B cell (primary cell): ENCODE data around the gene CYP4A22. TPM values are rescaled to one million over a fixed set of nuclear protein-coding genes. Genes with fewer than 3 reads are reported as not detected.

Source experiments
- ATAC-seq: fragments of 200-7000 bp; cut with Tn5 transposase; one replicate; pipeline ENCODE4 v1.10.0; 2021; ENCODE audit warnings: low read depth, mild to moderate bottlenecking, moderate number of reproducible peaks, moderate library complexity
- CTCF ChIA-PET: fragments of 350-600 bp; sonication (Branson Sonifier 250); formaldehyde crosslinking; loops from one replicate; lab custom pipeline; 2021; ENCODE audit warnings: antibody characterized with exemption, inconsistent platforms; lab: Charles Lee
- POLR2A ChIA-PET: fragments of 350-600 bp; sonication (Branson Sonifier 250); formaldehyde crosslinking; loops from one replicate; lab custom pipeline; 2021; ENCODE audit warnings: antibody characterized with exemption; lab: Charles Lee
- DNase-seq: peaks from one replicate; pipeline ENCODE4 v3.0.0; 2013
- H2AFZ ChIP-seq: 2 replicates; pipeline ENCODE4 v1.6.1; 2012; ENCODE audit warnings: mild to moderate bottlenecking, low read depth, low read length; ENCODE audit not compliant: insufficient read depth, poor library complexity, severe bottlenecking
- H3K27ac ChIP-seq, 2 donors: 1 replicate in 1 of 2; 2 replicates in 1 of 2; pipeline ENCODE4 v1.5.1; 2012 to 2013; ENCODE audit warnings: low read length in 2 of 2, mild to moderate bottlenecking in 2 of 2, moderate library complexity in 1 of 2
- H3K27me3 ChIP-seq, 4 experiments: fragments of 200-600 bp in 1 of 4; sonication (generic) in 1 of 4; replicated peaks in 1 of 4; 1 replicate in 2 of 4; 2 replicates in 2 of 4; pipeline versions ENCODE4 v1.6.1 to v1.7.0; 2013 to 2016; ENCODE audit warnings: low read length in 3 of 4, mild to moderate bottlenecking in 2 of 4, mixed read lengths in 1 of 4, moderate library complexity in 1 of 4; ENCODE audit not compliant: insufficient read depth in 4 of 4, control insufficient read depth in 3 of 4; ENCODE audit errors: control extremely low read depth in 1 of 4
- H3K36me3 ChIP-seq, 2 experiments: replicated peaks in 1 of 2; 1 replicate in 1 of 2; 2 replicates in 1 of 2; pipeline versions ENCODE4 v1.6.1 to v1.7.1; 2013; ENCODE audit warnings: low read length in 1 of 2; ENCODE audit not compliant: insufficient read depth in 2 of 2, control insufficient read depth in 1 of 2; ENCODE audit errors: control extremely low read depth in 1 of 2, extremely low read depth in 1 of 2
- H3K4me1 ChIP-seq, 2 donors: fragments of 200-600 bp in 1 of 2; sonication (generic) in 1 of 2; 1 replicate in 1 of 2; 2 replicates in 1 of 2; pipeline versions ENCODE4 v1.5.1 to v1.6.1; 2013 to 2017; ENCODE audit warnings: low read length in 2 of 2; ENCODE audit not compliant: control insufficient read depth in 2 of 2, insufficient read depth in 2 of 2
- H3K4me2 ChIP-seq: replicated peaks from 2 replicates; pipeline ENCODE3; 2012; ENCODE audit warnings: mild to moderate bottlenecking, low read depth, low read length; ENCODE audit not compliant: poor library complexity, severe bottlenecking
- H3K4me3 ChIP-seq, 5 experiments: fragments of 200-600 bp in 1 of 5; sonication (generic) in 1 of 5; 1 replicate in 3 of 5; 2 replicates in 2 of 5; pipeline versions ENCODE4 v1.5.1 to v1.7.0; 2011 to 2016; ENCODE audit warnings: low read length in 4 of 5, mild to moderate bottlenecking in 4 of 5, low read depth in 2 of 5, control low read depth in 1 of 5, moderate library complexity in 1 of 5; ENCODE audit not compliant: insufficient read depth in 1 of 5; ENCODE audit errors: control extremely low read depth in 1 of 5, extremely low read depth in 1 of 5
- H3K79me2 ChIP-seq: fragments of 200-600 bp; sonication (generic); one replicate; pipeline ENCODE4 v1.6.0; 2016; ENCODE audit warnings: low read length; ENCODE audit not compliant: control insufficient read depth, insufficient read depth
- H3K9ac ChIP-seq: fragments of 200-600 bp; sonication (generic); 2 replicates; pipeline ENCODE4 v1.6.1; 2017; ENCODE audit warnings: mild to moderate bottlenecking, low read length, moderate library complexity
- H3K9me3 ChIP-seq, 3 donors: one replicate each; pipeline versions ENCODE4 v1.6.1 to v1.7.1; 2013; ENCODE audit warnings: low read length in 2 of 3; ENCODE audit not compliant: control insufficient read depth in 2 of 3, insufficient read depth in 1 of 3; ENCODE audit errors: control extremely low read depth in 1 of 3
- H4K20me1 ChIP-seq: 2 replicates; pipeline ENCODE4 v1.6.0; 2012; ENCODE audit warnings: mild to moderate bottlenecking, low read length; ENCODE audit not compliant: insufficient read depth, control insufficient read depth, poor library complexity, severe bottlenecking
- H3K27ac Mint-ChIP-seq: one replicate; pipeline ENCODE4 v1.8.0; 2021; ENCODE audit warnings: mixed read lengths
- H3K27me3 Mint-ChIP-seq: one replicate; pipeline ENCODE4 v1.8.0; 2021; ENCODE audit warnings: mixed read lengths
- H3K4me1 Mint-ChIP-seq: one replicate; pipeline ENCODE4 v1.8.0; 2021; ENCODE audit warnings: mixed read lengths
- H3K4me3 Mint-ChIP-seq: one replicate; pipeline ENCODE4 v1.8.0; 2021; ENCODE audit warnings: mixed read lengths
- H3K9me3 Mint-ChIP-seq: one replicate; pipeline ENCODE4 v1.8.0; 2022; ENCODE audit warnings: mixed read lengths; ENCODE audit not compliant: insufficient read depth
- CTCF ChIP-seq: fragments of 200-600 bp; IDR thresholded peaks from one replicate; pipeline ENCODE4 v1.8.0; 2022; ENCODE audit warnings: antibody characterized with exemption, mild to moderate bottlenecking
- EZH2 ChIP-seq: IDR thresholded peaks from 2 replicates; pipeline ENCODE4 v1.6.1; 2012; ENCODE audit warnings: borderline replicate concordance, low read depth, mild to moderate bottlenecking, moderate library complexity, low read length; ENCODE audit not compliant: insufficient read depth, poor library complexity, severe bottlenecking
- WGBS: methylation state at CpG from one replicate; pipeline ENCODE4 v1.1.5; 2013; ENCODE audit warnings: missing lambda C conversion rate; ENCODE audit not compliant: insufficient coverage; 5-methylcytosine and 5-hydroxymethylcytosine counted together
- intact Hi-C: fragments of 100-400 bp; cut with micrococcal nuclease; formaldehyde crosslinking; loops from one replicate; pipeline ENCODE4 v1.10.0; 2022
- polyA plus RNA-seq: library from polyadenylated mRNA; depleted of rRNA; stranded (reverse); fragments of >200 nt; gene quantifications from 2 replicates; pipeline ENCODE4 v1.2.3, GENCODE V29; 2012
- total RNA-seq, 2 donors: library from RNA; stranded (reverse); fragments of 120-200 nt in 1 of 2; gene quantifications; 1 replicate in 1 of 2; 2 replicates in 1 of 2; pipeline versions ENCODE4 v1.2.3 to v1.2.4, GENCODE V29; 2013 to 2022

The CYP4A22 gene
- total and polyA plus RNA-seq, 2 donors (not counting 1 experiment from before 2014, with no cell fraction given) = not detected

- no peaks in the 10 kb centered on the region for H3K36me3 ChIP-seq
- H3K27ac ChIP-seq = no peak overlapping the region
- ATAC-seq (no peak), DNase-seq (no peak)
- H3K4me2 ChIP-seq = no peak overlapping the region
- no peaks in the 10 kb centered on the region for H3K79me2 ChIP-seq
- Mint-ChIP-seq H3K27me3 (peaks cover 8% of the 10 kb centered on the region), H3K9me3 (no peaks in the 10 kb centered on the region), H3K27ac (no peak overlapping the region), H3K4me1 (no peaks in the 10 kb centered on the region), H3K4me3 (no peak overlapping the region)
- no peaks in the 10 kb centered on the region for H4K20me1 ChIP-seq
- no peak overlapping the region for H2AFZ ChIP-seq
- POLR2A ChIA-PET = no interaction called here
- peaks cover 0 to 5% (median 0%) of the 10 kb centered on the region in 3 donors for H3K9me3 ChIP-seq
- no peak overlapping the region for H3K4me3 ChIP-seq
- WGBS = 97% methylated on average over 10 of the region's 12 CpGs
- CTCF ChIA-PET = interaction anchor here (0.8 to 1.3 kb wide), 4 partner anchors 8 to 539 kb away, joined by 3 to 12 read pairs (median 3); no protein-coding TSS in a partner anchor
- H3K27me3 ChIP-seq = no peaks in the 10 kb centered on the region
- no peaks in the 10 kb centered on the region for H3K4me1 ChIP-seq
- TF ChIP-seq EZH2 = no peak
- TF ChIP-seq CTCF = no peak
- intact Hi-C loops = no loop called here
- no peak overlapping the region for H3K9ac ChIP-seq
Observed at GRCh38 chr1:47187231-47187925, 50.1 kb downstream of the CYP4A22 start.

DNA sequence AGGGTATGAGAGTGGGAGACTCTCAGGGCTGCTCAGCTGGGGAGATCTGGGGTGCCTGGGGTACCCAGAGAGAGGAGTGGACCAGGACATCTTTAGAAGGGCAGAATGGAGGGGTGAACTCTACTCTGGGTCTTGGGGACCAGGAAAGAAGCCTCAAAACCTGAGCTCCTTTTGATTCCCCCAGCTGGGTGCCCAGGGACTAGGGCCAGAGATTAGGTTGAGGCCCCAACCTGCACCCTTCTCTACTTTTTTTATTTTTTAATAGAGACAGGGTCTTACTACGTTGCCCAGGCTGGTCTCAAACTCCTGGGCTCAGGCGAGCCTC is 50.6 kb downstream of the CYP4A22 start:
- H4K20me1 ChIP-seq = no peaks in the 10 kb centered on the region
- H2AFZ ChIP-seq = no peak overlapping the region
- intact Hi-C loops = no loop called here
- H3K36me3 ChIP-seq = no peaks in the 10 kb centered on the region
- no peak overlapping the region for H3K27ac ChIP-seq
- H3K9ac ChIP-seq = no peak overlapping the region
- no peaks in the 10 kb centered on the region for H3K4me1 Mint-ChIP-seq
- 74% methylated on average over 2 of the region's 2 CpGs for WGBS
- no peaks in the 10 kb centered on the region for H3K79me2 ChIP-seq
- CTCF ChIA-PET = interaction anchor here (0.8 to 1.3 kb wide), 4 partner anchors 9 to 538 kb away, joined by 3 to 12 read pairs (median 3); no protein-coding TSS in a partner anchor
- no peak for DNase-seq
- TF ChIP-seq EZH2 = no peak
- no peak for TF ChIP-seq CTCF
- H3K27ac Mint-ChIP-seq = no peak overlapping the region
- H3K4me3 Mint-ChIP-seq = no peak overlapping the region
- H3K4me1 ChIP-seq = no peaks in the 10 kb centered on the region
- POLR2A ChIA-PET = no interaction called here
- H3K4me2 ChIP-seq = no peak overlapping the region
- no peaks in the 10 kb centered on the region for H3K9me3 Mint-ChIP-seq
- H3K27me3 Mint-ChIP-seq = peaks cover 11% of the 10 kb centered on the region
- H3K9me3 ChIP-seq = peaks cover 0 to 4% (median 0%) of the 10 kb centered on the region in 3 donors
- H3K4me3 ChIP-seq = no peak overlapping the region
- no peak for ATAC-seq
- H3K27me3 ChIP-seq = no peaks in the 10 kb centered on the region
